Astrocyte of the cerebellum (primary cell): ENCODE measurements around the gene NR1H3.

ENCODE experiments used
- DNase-seq: peaks from one replicate; pipeline ENCODE4 v3.0.0-alpha.2; 2011; ENCODE audit warnings: low read depth
- H3K4me3 ChIP-seq: 2 replicates; pipeline ENCODE4 v1.5.1; 2011; ENCODE audit warnings: mild to moderate bottlenecking, low read depth, low read length, moderate library complexity
- CTCF ChIP-seq: IDR thresholded peaks from 2 replicates; pipeline ENCODE4 v1.5.1; 2012; ENCODE audit warnings: low read length, low read depth, moderate library complexity, mild to moderate bottlenecking; ENCODE audit errors: missing control alignments
- in situ Hi-C: cut with HindIII; loops from 2 replicates; pipeline ENCODE4 v1.10.0; 2017; ENCODE audit warnings: low sequenced_read_pairs

The NR1H3 gene

GRCh38 chr11:47264521-47264920 lies 6.7 kb downstream of the NR1H3 start:
- DNase-seq = no peak
- in situ Hi-C loops = no loop called here
- TF ChIP-seq CTCF = no peak

GRCh38 chr11:47267876-47268275 lies 10.1 kb downstream of the NR1H3 start:
- in situ Hi-C loops = no loop called here
- DNase-seq = no peak
- no peak overlapping the region for H3K4me3 ChIP-seq
- no peak for TF ChIP-seq CTCF

More at GRCh38 chr11:47264521-47264920, 6.7 kb downstream of the NR1H3 start:
- no peak overlapping the region for H3K4me3 ChIP-seq

- DNase-seq = no peak
- TF ChIP-seq CTCF = no peak
- H3K4me3 ChIP-seq = no peak overlapping the region
- in situ Hi-C loops = no loop called here
Observed at GRCh38 chr11:47268448-47269001, 10.7 kb downstream of the NR1H3 start.

GRCh38 chr11:47269002-47269828 lies 11.4 kb downstream of the NR1H3 start:
- no peak for DNase-seq
- TF ChIP-seq CTCF = no peak
- H3K4me3 ChIP-seq = peak overlapping the region; percentile 65
- in situ Hi-C loops = no loop called here

- TF ChIP-seq CTCF = no peak
- peak within 1 kb of the TSS; percentile 65 for H3K4me3 ChIP-seq
- in situ Hi-C loops = no loop called here
- DNase-seq = no peak
Observed at GRCh38 chr11:47269829-47270305, 12.1 kb downstream of the NR1H3 start, which contains the start of gene MADD. MADD (plus strand) TSS chr11:47270133.

- peak overlapping the region; percentile 65 for H3K4me3 ChIP-seq
- in situ Hi-C loops = no loop called here
- no peak for DNase-seq
- TF ChIP-seq CTCF = peak; percentile 31
Observed at GRCh38 chr11:47270331-47271271, 12.8 kb downstream of the NR1H3 start.
